Measurements from ENCODE around the gene OLR1.
"Not testable (repeated sequence)": the region's sequence is repeated elsewhere in the genome, so short reads cannot be mapped to it uniquely, and the experiment has no call there.

Gene OLR1

DNA sequence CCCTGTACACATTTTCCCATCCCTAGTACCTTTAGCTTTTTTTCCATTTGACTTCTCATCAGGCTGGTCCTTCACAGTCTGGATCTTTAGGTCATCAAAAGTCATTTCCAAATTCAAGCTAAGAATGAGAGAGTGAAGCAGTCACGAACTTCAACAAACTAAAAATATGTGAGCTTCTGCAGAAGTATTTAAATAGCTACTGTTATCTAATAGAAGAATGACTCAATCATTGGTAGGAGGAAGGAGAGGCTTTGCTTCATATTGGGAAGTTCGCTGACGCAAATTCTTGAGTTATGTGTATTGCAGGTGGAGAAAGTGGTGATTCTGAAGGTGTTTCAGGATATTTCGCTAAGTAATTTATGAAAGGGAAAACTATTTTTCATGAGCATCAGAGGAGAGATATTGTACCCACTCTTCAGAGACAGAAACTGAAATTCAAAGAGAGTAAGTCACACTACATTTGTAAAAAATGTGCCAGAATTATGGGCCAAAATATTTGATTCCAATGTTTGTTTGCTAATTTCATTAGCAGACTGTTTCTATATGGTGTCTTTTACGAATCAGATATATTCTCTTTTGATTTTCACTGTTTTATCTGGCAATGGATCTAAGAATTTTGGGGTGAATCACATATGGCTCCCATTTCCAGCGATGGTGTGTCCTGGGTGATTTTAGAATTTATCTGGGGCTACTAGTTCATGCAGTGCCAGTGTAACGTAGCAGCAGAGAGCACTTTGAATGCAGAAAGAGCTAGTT, at the start of gene OLR1:
OLR1 (minus strand) TSS at position 160 of the 756 bp plus-strand sequence; CDS start at position 105, 55 bp downstream.
- no peak for DNase-seq (ENCODE audit: low read depth in 2 of 2)

DNA sequence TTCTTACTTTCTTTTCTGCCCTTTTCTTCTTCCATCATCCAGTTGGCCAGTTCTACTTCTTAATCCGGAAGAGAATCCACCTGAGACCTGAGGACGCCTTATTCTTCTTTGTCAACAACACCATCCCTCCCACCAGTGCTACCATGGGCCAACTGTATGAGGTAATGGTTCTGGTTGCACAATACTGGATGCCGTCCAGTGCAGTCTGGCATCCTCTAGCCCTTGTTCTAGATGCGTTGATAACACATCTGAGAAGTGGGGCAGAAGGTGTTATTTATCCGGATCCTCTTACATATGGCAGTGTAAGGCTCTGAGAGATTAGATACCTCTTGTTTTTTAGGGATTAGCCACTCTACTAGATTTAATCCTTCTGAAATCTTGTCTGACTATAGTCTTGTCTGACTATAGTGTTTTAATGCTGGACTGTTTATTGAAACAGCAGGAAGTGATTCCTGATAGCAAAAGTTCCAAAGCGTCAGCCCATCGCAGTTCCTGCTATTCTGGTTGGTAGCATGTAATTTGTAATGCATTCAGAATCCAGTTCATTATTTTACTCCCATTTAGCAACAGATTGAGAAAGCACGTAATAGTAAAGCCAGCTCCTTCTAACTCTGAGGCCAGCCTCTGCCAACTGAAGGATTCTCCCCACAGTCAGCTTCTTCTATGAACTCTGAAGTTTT, 48.6 kb upstream of the OLR1 start:
- no peak for DNase-seq (ENCODE audit: low read depth in 2 of 2)

DNA sequence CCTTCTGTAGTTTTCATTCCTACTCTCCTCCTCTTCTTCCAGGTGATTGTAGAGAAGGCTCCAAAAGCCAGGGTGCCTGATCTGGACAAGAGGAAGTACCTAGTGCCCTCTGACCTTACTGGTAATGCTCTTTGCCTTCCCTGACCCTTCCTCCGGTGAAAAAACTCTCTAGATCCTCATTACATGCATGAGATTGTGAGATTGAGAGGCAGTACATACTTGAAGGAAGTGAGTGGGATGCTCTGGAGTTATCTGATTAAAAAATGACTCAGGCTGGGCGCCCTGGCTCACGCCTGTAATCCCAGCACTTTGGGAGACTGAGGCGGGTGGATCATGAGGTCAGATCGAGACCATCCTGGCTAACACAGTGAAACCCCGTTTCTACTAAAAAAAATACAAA, 46.1 kb upstream of the OLR1 start:
- DNase-seq (ENCODE audit: low read depth in 2 of 2), result no peak

DNA sequence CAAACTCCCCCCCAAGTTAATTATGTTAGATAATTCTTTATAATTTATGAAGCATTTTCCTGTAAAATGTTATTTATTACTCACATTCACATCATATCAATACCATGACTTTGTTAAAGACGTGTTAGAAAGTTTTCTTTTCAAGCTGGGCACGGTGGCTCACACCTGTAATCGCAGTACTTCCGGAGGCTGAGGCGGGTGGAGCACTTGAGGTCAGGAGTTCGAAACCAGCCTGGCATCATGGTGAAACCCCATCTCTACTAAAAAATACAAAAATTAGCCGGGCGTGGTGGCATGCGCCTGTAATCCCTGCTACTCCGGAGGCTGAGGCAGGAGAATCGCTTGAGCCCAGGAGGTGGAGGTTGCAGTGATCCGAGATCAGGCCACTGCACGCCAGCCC, 44.0 kb upstream of the OLR1 start:
- DNase-seq (ENCODE audit: low read depth in 2 of 2), result not testable (repeated sequence)

DNA sequence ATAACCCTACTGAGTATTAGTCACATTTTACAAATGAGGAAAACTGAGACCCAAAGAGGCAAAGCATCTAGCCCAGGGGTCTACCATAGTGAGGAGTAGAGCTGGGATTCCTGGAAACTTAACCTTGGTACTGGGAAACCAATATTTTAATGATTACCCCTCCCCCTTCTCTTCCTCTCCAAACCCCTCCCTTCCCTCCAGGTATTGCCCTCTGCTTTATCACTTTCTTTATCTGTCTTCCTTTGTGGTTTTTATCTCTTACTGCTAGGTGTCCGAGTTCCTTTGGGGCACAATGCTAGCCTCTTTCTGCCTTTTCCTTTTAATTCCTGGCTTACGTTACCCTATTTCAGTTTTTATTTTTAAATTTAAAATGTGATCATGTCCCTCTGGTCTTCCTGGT, 43.5 kb upstream of the OLR1 start:
- no peak for DNase-seq (ENCODE audit: low read depth in 2 of 2)

DNA sequence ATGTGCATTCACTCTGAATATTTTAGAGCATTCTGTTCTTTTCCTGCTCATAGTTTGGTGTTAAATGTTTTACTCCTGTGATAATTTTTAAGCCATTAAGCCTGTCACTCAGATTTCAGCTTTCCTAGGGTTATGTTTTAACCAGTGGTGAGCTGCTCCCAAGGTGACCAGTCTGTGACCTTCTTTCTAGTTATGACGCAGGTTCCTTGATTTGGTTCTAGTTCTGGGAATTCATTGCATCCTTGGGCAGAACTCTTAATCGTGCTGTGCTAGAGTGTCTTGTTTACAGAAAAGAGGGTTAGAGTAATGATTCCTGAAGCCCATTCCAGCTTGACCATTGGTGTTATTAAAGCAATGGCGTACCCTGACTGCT, 42.9 kb upstream of the OLR1 start:
- DNase-seq (ENCODE audit: low read depth in 2 of 2), result no peak

DNA sequence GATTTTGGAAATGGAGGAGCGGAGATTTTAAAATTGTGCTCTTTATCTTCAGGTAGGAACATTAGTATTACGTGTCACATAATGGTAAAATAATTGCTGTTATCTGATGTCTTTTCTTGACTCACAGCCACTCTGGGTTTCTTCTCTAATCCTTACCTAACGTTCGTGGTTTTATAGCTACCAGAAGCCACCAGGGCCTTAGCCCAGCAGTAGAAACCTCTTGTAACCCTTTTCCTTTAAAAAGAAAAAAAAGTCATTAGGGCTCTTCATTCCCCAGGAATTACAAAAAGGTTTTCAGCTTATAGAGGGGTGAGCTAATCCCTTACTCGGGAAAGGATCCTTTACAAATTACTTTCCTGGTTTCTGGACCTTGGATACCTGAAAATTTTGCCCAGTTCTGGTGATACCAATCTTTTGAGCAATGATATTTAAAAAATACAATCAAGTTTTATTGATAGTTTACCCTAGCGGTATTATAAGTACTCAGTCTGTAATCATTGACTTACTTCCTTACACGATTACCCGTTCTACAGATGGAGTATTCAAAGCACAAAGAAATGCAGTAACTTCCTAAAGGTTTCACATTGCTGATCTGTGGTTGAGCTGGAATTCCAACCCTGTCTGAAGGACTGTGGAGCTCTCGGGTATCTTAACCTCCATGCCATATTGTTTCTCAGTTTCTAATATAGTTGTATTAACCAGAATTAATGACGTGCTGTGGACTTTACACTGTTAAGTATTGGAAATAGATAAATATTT, 42.4 kb upstream of the OLR1 start:
- no peak for DNase-seq (ENCODE audit: low read depth in 2 of 2)

DNA sequence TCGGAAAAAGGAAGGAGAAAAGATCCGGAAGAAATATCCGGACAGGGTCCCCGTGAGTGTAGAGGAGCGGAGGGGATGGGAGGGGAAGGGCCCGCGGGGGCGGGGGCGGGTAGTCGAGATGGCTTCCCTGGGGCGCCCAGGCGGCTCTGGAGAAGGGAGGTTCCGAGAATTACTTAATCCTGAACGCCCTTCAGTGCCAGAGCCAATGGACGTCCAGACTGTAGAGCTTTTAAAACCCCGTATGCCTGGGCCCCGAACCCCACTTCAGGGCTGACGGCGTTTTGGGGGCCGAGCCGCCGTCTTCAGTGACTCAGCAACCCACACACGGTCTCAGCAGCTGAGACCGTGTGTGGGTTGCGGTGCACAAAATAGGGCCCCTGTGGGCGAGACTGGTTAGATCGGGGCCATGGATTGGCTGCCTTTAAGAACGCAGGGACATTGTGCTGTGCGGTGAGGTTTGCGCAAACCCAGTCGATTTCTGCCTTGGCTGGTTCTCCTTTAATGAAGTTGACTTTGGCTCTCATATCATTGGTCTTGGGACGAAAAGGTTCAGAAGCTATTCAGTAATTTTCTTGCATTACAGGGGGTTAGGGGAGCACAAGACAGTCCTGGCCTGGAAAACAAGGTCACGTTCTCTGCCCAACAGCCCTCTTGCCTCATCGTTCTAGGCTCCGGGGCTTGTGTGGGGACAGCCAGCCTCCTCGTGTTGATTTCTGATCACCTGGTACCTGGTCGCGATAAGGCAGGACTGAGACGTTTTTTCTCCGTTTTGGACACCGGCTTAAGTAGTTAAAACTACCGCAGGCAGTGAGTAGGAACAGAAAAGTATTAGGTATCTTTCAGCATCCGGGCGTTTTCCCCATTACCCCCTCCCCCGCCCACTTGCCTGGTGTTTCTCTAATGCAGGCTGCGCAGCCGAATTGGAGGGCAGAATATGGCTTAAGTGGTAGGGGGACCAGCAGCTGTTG, 41.5 kb upstream of the OLR1 start:
- DNase-seq (ENCODE audit: low read depth in 2 of 2), result peak; percentile 59 to 67

DNA sequence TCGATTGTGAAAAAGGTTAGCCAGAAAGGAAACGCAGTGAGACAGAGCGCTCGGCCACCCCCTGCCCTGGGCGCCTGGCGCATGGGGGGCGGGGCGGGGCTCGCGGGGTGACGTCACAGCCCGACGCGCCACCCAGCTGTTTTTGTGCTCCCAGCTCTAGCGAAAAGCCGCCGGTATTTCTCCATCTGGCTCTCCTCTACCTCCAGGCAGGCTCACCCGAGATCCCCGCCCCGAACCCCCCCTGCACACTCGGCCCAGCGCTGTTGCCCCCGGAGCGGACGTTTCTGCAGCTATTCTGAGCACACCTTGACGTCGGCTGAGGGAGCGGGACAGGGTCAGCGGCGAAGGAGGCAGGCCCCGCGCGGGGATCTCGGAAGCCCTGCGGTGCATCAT, 40.8 kb upstream of the OLR1 start, which contains the start of gene GABARAPL1:
GABARAPL1 (plus strand) TSS at position 139 of the 393 bp plus-strand sequence; CDS start at position 392, 253 bp downstream.
- peak; percentile 53 to 59 for DNase-seq (ENCODE audit: low read depth in 2 of 2)

DNA sequence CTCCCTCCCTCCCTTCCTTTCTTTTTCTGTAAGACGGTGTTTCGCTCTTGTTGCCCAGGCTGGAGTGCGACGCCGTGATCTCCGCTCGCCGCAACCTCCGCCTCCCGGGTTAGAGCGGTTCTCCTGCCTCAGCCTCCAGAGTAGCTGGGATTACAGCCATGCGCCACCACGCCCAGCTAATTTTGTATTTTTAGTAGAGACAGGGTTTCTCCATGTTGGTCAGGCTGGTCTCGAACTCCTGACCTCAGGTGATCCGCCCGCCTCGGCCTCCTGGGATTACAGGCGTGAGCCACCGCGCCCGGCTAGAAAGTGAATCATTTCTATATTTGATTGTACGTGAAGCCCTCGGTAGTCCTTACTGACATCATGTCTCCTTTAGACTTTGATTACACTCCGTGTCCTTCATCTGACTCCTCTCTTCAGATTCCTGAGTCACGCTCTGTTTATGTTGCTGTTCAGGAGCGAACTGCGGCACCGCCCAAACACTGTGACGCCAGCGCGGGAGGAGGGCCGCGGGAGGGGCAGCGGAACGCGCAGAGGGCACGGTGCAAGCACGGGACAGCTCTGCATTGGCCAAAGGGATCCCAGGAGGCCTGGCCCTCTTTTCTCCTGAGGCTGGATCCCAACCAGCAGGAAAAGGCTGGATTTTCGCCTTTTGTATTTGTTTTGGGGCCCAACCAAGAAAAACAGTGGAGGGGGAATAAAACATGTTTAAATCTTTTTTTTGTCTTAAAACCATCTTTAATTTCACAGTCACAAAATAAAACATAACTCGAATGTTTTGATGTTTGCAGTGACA, 40.2 kb upstream of the OLR1 start:
- peak; percentile 67 to 74 for DNase-seq (ENCODE audit: low read depth in 2 of 2)

DNA sequence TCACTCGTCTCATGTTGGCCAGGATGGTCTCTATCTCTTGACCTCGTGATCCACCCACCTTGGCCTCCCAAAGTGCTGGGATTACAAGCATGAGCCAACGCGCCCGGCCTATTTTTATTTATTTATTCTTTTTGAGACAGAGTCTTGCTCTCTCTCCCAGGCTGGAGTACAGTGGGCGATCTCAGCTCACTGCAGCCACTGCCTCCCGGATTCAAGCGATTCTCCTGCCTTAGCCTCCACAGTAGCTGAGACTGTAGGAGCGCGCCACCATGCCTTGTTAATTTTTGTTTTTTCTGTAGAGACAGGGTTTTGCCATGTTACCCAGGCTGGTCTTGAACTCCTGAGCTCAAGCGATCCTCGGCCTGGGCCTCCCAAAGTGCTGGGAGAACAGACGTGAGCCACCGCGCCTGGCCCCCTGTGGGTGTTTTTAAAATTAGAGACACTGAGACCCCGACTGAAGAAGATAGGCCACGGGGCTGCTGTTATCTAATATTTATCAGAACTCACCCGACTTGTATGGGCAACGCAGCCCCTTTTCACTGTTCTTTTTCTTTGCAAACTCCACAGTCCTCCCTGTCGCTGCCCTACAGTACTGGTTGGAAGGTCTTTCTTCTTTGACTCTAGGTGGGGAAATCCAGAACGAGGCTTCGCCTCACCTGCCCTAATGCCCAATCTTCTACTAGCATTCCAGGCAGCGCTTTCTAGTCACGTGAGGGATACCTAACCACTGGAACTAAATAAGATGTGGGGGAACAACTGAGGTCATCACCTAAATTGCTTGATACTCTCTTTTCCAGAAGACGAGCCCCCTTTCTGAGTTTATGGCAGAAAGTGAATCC, 39.4 kb upstream of the OLR1 start:
- no peak for DNase-seq (ENCODE audit: low read depth in 2 of 2)

DNA sequence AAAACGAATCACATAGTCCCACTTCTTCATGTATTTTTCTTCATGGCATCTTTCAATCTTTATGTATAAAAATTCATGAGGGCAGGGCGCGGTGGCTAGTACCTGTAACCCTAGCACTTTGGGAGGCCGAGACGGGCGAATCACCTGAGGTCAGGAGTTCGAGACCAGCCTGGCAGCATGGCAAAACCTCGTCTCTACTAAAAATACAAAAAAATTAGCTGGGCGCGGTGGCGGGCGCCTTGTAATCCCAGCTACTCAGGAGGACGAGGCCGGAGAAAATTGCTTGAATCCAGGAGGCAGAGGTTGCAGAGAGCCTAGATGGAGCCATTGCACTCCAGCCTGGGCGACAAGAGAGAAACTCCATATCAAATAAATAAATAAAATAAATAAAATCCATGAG, 38.3 kb upstream of the OLR1 start:
- DNase-seq (ENCODE audit: low read depth in 2 of 2), result no peak

DNA sequence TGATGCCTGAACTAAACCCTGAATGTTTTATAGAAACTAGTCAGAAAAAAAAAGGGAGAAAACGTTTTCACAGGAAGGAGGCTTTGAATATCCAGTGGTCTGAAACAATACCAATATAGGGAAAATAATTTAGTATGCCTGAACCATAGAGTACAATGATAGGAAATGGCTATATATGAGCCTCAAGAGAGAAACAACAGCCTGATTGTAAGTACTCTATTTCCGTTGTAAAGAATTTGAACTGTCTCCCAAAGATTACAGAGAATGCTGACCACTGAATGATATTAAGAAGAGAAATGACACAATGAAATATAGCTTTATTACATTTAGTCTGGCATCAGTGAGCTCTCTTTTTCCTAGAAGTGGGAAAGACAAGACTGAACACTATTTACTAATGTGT, 35.2 kb upstream of the OLR1 start:
- DNase-seq (ENCODE audit: low read depth in 2 of 2), result no peak

DNA sequence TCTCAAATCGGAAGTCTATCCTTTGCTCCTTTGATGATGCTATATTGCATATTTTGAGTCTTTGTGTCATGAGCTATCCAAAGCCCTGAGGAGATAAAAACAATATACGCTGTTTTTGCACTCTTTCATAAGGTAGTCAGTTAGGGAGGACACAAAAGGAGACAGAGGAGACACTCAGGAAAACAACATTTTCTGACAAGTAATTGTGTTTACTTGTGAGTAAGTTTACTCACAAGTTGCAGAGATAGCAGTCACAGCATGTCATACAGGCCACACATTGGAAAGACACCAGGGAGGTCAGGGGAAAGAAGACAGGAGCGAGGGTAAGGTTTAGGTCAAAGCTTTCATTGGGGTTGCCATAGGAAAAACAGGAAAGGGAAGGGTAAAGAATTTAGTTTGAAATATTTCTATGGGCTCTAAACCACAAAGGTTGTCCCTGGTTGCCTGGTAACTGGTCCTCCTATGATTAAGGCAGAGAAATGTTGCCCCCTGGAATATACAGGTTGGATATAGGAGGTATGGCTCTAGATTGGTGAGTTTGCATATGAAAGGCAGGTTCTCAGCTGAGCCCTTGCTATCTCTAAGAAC, 33.4 kb upstream of the OLR1 start:
- DNase-seq (ENCODE audit: low read depth in 2 of 2), result no peak

DNA sequence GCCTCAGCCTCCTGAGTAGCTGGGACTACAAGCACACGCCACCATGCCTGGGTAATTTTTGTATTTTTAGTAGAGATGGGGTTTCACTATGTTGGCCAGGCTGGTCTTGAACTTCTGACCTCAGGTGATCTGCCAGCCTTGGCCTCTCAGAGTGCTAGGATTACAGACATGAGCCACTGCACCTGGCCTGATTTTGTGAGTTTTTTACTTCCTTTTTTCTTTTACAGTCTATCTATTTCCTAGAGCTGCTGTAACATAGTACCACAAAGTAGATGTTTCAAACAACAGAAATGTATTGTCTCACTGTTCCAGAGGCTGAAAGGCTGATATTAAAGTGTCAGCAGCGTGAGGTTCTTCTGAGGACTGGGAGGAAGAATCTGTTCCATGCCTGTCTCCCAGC, 32.6 kb upstream of the OLR1 start:
- DNase-seq (ENCODE audit: low read depth in 2 of 2), result not testable (repeated sequence)

DNA sequence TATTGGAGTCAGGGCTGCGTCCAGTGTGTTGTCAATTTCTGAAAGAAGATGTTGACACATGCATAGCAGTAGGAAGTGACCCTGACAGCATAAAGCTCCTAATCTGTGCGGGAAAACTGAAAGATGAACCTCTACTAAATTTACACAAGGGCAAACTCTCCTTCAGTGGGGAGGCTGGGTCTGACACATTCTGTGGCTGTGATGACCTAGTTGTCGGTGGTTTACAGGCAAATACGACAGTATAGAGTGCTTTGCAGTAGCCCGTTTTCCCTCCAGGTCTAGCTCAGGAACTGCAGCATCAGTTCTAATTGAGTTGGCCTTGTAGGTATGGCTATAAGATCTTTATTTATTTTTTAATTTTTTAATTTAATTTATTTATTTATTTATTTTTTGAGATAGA, 25.9 kb upstream of the OLR1 start:
- no peak for DNase-seq (ENCODE audit: low read depth in 2 of 2)

DNA sequence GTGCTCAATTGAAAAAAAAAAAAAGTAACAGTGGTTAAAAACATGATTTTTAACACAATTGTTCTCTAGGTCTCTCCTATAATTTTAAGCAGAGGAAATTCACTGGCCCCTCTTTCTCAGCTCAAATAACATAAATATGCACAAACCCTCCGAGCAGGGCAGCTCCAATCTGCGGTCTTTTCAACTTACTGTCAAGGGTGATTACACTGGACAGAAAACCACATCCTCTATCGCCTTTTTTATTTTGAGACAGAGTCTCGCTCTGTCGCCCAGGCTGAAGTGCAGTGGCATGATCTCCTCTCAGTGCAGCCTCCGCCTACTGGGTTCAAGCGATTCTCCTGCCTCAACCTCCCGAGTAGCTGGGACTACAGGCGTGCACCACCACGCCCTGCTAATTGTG, 24.3 kb upstream of the OLR1 start:
- no peak for DNase-seq (ENCODE audit: low read depth in 2 of 2)

DNA sequence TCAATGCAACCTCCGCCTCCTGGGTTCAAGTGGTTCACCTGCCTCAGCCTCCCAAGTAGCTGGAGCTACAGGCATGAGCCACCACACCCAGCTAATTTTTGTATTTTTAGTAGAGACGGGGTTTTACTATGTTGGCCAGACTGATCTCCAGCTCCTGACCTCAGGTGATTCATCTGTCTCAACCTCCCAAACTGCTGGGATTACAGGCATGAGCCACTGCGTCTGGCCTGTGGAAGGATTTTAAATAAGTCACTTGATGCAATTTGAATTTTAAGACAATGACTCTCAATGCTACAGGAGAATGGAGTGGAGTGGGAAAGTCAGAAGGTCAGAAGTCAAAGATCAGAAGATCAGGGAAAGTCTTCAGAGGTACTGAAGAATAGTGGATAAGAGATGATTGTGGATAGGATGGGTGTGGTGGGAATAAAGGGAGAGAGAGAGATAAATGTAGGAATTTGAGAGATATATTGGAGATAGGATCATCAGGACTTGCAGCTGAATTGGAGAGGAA, 22.3 kb upstream of the OLR1 start:
- no peak for DNase-seq (ENCODE audit: low read depth in 2 of 2)

DNA sequence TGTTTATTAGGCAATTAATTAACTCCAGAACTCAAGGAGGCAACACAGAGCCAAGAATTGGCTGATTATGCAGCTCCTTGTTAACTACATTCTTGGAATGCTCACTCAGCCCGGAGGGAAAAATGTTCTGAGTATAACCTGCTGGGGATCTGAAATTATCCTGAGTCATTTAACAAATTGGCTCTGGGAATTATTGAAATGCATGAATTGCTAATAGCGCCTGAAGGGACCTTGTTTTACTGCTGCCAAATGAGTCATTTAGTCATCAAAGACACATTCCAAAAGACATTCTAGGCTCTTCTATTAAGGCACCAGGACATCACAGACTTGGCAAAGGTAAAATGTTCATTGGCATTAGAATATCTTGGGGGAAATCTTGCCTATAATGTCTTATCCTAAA, 19.9 kb upstream of the OLR1 start:
- no peak for DNase-seq (ENCODE audit: low read depth in 2 of 2)
